ENCODE measurements around the gene PSMB10.

- TF ChIP-seq CTCF (conservative IDR thresholded peaks at IDR 0.05 in 1 of 2, IDR thresholded peaks at IDR 0.05 in 1 of 2; ENCODE audit: low read depth in 1 of 2, low read length in 2 of 2) (no peak), EZH2 (IDR thresholded peaks at IDR 0.05; ENCODE audit: low read length, missing control alignments) (no peak)
Measured at GRCh38 chr16:67967958-67968399, 31.3 kb upstream of the PSMB10 start.

Data from fibroblast of lung (primary cell).